Stimulated activated CD8-positive, alpha-beta memory T cell treated with anti-CD3 and anti-CD28 coated beads, Interleukin-15, amount 100 ng/mL, for 4 hours (primary cell): Measurements from ENCODE around the gene GBP6.
"Not testable (repeated sequence)": the region's sequence is repeated elsewhere in the genome, so short reads cannot be mapped to it uniquely, and the experiment has no call there.

ENCODE experiments used
- DNase-seq, 2 donors: peaks; one replicate each; pipeline ENCODE4 v3.0.0-alpha.2; 2020; ENCODE audit warnings: low read depth in 2 of 2

The GBP6 gene

GRCh38 chr1:89367221-89367620 is 3.4 kb downstream of the GBP6 start:
- DNase-seq: no peak

GRCh38 chr1:89369331-89369730 is 5.5 kb downstream of the GBP6 start:
- DNase-seq: no peak

- not testable (repeated sequence) for DNase-seq
Observed at GRCh38 chr1:89373810-89374209, 10.0 kb downstream of the GBP6 start.

- DNase-seq: no peak
Observed at GRCh38 chr1:89378001-89378400, 14.1 kb downstream of the GBP6 start.

DNA sequence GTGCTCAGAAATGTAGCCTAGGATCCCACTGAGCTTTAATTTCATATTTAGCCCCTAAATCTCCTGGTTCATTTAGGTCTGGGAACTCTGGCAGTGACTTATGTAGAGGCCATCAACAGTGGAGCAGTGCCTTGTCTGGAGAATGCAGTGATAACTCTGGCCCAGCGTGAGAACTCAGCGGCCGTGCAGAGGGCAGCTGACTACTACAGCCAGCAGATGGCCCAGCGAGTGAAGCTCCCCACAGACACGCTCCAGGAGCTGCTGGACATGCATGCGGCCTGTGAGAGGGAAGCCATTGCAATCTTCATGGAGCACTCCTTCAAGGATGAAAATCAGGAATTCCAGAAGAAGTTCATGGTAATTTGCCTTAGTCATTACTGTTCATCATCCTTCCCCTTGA is 17.8 kb downstream of the GBP6 start:
- DNase-seq: no peak

GRCh38 chr1:89382479-89382878 is 18.6 kb downstream of the GBP6 start:
- DNase-seq: no peak

DNA sequence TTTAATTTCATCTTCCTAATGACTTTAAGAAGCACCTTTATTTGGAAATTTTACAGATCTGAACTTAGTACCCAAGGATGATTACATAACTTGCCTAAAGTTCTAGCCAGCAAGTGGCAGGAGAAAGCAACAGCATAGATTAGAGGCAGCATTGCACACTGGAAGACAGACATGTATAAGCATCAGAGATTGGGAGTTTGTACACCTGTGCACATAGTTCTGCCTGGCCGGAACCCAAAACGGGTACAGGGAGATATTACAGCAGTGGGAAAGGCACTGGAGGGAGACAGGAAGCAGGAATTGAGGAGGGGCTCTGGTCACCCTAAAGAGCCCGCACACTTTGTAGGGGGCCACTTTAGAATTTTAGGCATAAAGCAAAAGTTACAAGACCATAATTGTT is 19.3 kb downstream of the GBP6 start:
- DNase-seq: no peak

GRCh38 chr1:89390707-89391106 is 26.8 kb downstream of the GBP6 start:
- DNase-seq: no peak

GRCh38 chr1:89391686-89392085 is 27.8 kb downstream of the GBP6 start:
- DNase-seq: no peak

GRCh38 chr1:89394851-89395250 is 31.0 kb downstream of the GBP6 start:
- no peak for DNase-seq

DNA sequence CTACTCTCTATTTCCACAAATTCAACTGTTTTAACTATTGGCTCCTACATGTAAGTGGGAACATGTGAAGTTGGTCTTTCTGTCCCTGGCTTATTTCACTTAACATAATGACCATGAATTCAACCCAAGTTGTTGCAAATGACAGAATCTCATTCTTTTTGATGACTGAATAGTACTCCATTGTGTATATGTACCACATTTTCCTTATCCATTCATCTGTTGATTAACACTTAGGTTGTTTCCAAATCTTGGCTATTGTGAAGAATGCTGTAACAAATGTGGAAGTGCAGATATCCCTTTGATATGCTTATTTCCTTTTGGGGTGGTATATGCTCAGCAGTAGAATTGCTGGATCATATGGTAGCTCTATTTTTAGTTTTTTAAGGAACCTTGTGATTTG is 33.0 kb downstream of the GBP6 start:
- no peak for DNase-seq

GRCh38 chr1:89405275-89405929 is 41.5 kb downstream of the GBP6 start:
- DNase-seq: no peak

GRCh38 chr1:89407360-89407759 is 43.5 kb downstream of the GBP6 start:
- DNase-seq: no peak

- not testable (repeated sequence) for DNase-seq
Observed at GRCh38 chr1:89407768-89408167, 43.9 kb downstream of the GBP6 start.

GRCh38 chr1:89425056-89425455 is 61.2 kb downstream of the GBP6 start:
- no peak for DNase-seq

- no peak for DNase-seq
Observed at GRCh38 chr1:89429062-89429461, 65.2 kb downstream of the GBP6 start.

- not testable (repeated sequence) for DNase-seq
Observed at GRCh38 chr1:89429681-89430080, 65.8 kb downstream of the GBP6 start.

DNA sequence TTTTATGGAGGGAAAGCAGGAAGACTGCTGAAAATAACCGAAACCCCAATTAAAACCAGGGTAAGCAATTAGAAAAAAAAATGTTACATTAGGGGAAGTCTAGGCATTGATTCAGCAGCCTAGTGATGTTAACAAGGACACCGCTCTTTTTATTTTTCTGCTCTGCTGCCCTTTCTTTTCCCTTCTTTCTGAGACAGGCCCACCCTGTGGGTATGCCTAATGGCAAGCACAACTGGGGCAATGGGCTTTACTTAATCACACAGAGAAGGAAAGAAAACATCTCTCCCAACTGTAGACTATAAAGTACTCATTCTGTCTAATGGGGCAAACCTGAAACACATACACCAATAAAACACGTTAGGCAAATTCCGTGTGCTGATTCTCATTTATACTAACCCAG is 69.6 kb downstream of the GBP6 start:
- DNase-seq: no peak

DNA sequence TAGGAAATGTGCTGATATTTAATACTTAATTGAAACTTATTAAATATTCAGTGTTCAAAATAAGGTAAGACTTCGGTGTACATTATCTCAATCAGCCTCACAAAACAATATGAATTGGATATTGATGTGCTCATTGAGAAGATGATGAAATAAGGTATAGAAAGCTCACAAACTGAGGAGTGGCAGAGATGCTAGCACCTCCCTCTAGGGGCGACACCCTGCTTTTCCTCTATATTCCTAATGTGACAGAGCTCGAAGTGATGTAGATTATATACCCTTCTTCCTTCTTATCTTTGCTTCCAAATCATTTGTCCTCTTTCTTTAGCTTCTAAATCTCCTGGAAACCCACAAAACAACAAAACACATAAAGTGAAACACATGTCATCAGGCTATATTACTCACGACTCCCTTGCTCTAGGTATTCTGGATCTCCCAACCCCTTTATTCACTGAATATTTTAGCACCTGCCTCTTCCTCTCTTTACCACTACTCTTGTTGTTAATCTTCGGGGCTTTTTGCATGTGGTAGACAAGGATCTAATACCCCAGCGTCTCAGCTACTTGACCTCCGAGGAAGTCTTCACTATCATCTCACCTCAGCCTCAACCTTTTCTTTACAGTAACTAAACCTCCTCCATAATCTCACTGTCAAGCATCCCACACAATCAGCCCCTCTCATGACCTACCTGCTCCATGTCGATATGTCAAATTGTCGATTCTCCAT is 70.4 kb downstream of the GBP6 start:
- not testable (repeated sequence) for DNase-seq
